Measurements from ENCODE around the gene TDRD7.

GRCh38 chr9:97517331-97518089 is 105.6 kb downstream of the TDRD7 start:
- no peak for TF ChIP-seq CTCF (IDR thresholded peaks at IDR 0.05; ENCODE audit: insufficient read depth, low read depth, low read length)
- no peak for TF ChIP-seq EZH2 (IDR thresholded peaks at IDR 0.05; ENCODE audit: insufficient read depth, low read length)
